ENCODE measurements around the gene PNO1. TPM values are rescaled to one million over a fixed set of nuclear protein-coding genes. Genes with fewer than 3 reads are reported as not detected.
A peak's percentile ranks its signal among the peaks of the same experiment; 100 is the strongest.

Gene PNO1
- total RNA-seq, 2 experiments from 2014 or later: 25.1 to 26.2 TPM

GRCh38 chr2:68193144-68193543, 35.5 kb downstream of the PNO1 start:
- DNase-seq (no peak), ATAC-seq (peak; percentile 45)
- POLR2A ChIA-PET: interaction anchor here (0.9 kb wide), 1 partner anchor 163 kb away, joined by 4 read pairs; no protein-coding TSS in a partner anchor
- Mint-ChIP-seq H3K36me3 (ENCODE audit: low read depth) (peaks cover 4% of the 10 kb centered on the region), H3K4me3 (no peak overlapping the region), H3K27ac (peak overlapping the region; percentile 3), H3K4me1 (ENCODE audit: low read depth) (peaks cover 63% of the 10 kb centered on the region), H3K27me3 (no peaks in the 10 kb centered on the region), H3K9me3 (no peaks in the 10 kb centered on the region)
- TF ChIP-seq, protein P1, sequence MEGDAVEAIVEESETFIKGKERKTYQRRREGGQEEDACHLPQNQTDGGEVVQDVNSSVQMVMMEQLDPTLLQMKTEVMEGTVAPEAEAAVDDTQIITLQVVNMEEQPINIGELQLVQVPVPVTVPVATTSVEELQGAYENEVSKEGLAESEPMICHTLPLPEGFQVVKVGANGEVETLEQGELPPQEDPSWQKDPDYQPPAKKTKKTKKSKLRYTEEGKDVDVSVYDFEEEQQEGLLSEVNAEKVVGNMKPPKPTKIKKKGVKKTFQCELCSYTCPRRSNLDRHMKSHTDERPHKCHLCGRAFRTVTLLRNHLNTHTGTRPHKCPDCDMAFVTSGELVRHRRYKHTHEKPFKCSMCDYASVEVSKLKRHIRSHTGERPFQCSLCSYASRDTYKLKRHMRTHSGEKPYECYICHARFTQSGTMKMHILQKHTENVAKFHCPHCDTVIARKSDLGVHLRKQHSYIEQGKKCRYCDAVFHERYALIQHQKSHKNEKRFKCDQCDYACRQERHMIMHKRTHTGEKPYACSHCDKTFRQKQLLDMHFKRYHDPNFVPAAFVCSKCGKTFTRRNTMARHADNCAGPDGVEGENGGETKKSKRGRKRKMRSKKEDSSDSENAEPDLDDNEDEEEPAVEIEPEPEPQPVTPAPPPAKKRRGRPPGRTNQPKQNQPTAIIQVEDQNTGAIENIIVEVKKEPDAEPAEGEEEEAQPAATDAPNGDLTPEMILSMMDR (IDR thresholded peaks at IDR 0.05): no peak
- CTCF ChIA-PET: interaction anchor here (0.6 to 4.9 kb wide), 6 partner anchors 8 to 99 kb away, joined by 3 to 35 read pairs (median 4); no protein-coding TSS in a partner anchor
- intact Hi-C loops (cut with micrococcal nuclease): no loop called here

DNA sequence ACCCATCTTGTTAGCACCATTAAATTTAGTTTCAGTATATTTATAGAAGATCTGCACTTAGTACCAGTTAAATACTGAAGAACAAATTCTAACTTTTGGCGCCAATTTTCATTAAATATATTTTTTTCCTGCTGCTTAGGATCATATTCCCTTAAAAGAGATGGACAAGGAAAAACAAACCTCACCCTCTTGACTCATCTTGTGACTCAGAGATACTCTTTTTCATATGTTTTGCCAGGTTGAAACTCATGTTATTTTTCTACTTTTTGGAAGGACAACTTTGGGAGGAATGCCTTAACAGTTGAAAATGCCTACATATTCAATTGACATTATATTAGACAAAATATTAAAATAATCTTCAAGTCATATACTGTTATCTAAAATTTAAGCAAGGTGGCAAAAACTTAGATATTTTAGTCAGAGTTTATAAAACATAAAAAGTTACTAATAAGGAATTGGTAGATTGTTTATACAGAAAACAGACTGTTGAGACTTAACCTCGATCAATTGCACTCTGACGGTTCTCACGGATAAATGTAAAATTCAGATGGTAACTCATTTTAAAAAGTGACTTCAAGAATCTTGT, 36.2 kb downstream of the PNO1 start:
- Mint-ChIP-seq H3K4me3 (no peak overlapping the region), H3K9me3 (no peaks in the 10 kb centered on the region), H3K4me1 (ENCODE audit: low read depth) (peaks cover 64% of the 10 kb centered on the region), H3K27me3 (no peaks in the 10 kb centered on the region), H3K36me3 (ENCODE audit: low read depth) (peaks cover 4% of the 10 kb centered on the region), H3K27ac (no peak overlapping the region)
- CTCF ChIA-PET: interaction anchor here (0.6 to 4.9 kb wide), 7 partner anchors 9 to 269 kb away, joined by 3 to 35 read pairs (median 4); no protein-coding TSS in a partner anchor
- ATAC-seq: no peak
- no peak for DNase-seq
- TF ChIP-seq, protein P1 (IDR thresholded peaks at IDR 0.05): no peak
- intact Hi-C loops (cut with micrococcal nuclease): no loop called here
- POLR2A ChIA-PET: interaction anchor here (0.9 kb wide), 1 partner anchor 162 kb away, joined by 4 read pairs; no protein-coding TSS in a partner anchor

- intact Hi-C loops (cut with micrococcal nuclease): no loop called here
- no peak for DNase-seq
- Mint-ChIP-seq H3K9me3 (no peaks in the 10 kb centered on the region), H3K36me3 (ENCODE audit: low read depth) (peaks cover 3% of the 10 kb centered on the region), H3K4me1 (ENCODE audit: low read depth) (peaks cover 62% of the 10 kb centered on the region), H3K27me3 (no peaks in the 10 kb centered on the region), H3K27ac (no peak overlapping the region), H3K4me3 (no peak overlapping the region)
- POLR2A ChIA-PET: no interaction called here
- ATAC-seq: no peak
- CTCF ChIA-PET: interaction anchor here (0.7 to 4.9 kb wide), 10 partner anchors 10 to 268 kb away, joined by 3 to 35 read pairs (median 6); partner anchors contain the start of gene PPP3R1
- TF ChIP-seq, protein P1 (IDR thresholded peaks at IDR 0.05): no peak
These were observed 37.4 kb downstream of the PNO1 start for GRCh38 chr2:68195096-68195495.

DNA sequence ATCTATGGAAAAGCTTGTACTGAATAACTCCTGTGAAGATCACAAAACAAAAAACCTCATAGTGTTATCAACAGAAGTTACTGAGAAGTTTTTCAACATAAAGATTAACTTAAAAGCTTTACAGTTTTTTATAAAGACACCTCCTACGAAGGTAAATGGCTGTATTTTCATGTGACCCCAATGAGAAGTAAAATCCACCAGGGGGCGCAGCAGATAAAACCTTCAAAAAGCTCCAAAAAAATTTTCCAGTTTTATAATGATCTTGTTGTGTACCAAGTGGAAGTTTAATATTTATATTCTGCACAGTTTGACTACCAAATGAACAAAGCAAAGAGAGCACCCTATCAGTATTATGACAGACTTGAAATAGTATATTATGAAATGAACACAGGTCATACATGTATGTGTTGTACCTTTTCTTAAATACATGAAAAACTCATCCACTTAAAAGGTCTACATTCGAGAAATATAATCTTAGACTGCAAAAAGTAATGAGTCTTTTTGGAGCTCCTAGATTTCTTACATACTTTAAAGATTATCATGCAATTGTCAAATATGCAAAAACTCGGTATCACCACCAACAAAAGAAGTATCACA, 38.5 kb downstream of the PNO1 start:
- TF ChIP-seq, protein P1 (IDR thresholded peaks at IDR 0.05): peak; percentile 74
- no peak for ATAC-seq
- H3K27ac Mint-ChIP-seq: no peak overlapping the region
- no peaks in the 10 kb centered on the region for H3K27me3 Mint-ChIP-seq
- ChIA-PET CTCF (interaction anchor here (0.6 to 4.9 kb wide), 28 partner anchors 11 to 245 kb away, joined by 3 to 35 read pairs (median 4); partner anchors contain the start of gene PPP3R1), POLR2A (interaction anchor here (0.9 kb wide), 1 partner anchor 15 kb away, joined by 3 read pairs; no protein-coding TSS in a partner anchor)
- intact Hi-C loops (cut with micrococcal nuclease): loop anchor here (1.0 kb wide), 1 partner anchor 55 kb away; no protein-coding TSS in a partner anchor
- H3K36me3 Mint-ChIP-seq (ENCODE audit: low read depth): peaks cover 5% of the 10 kb centered on the region
- peaks cover 61% of the 10 kb centered on the region for H3K4me1 Mint-ChIP-seq (ENCODE audit: low read depth)
- no peaks in the 10 kb centered on the region for H3K9me3 Mint-ChIP-seq
- DNase-seq: peak; percentile 58
- H3K4me3 Mint-ChIP-seq: no peak overlapping the region
